OCI-LY1 (cell line): ENCODE results near the gene VMA21.

Experiments used
- CTCF ChIP-seq: fragments of 200-600 bp; sonication (generic), shearing (Covaris generic); IDR thresholded peaks from 2 replicates; pipeline ENCODE4 v1.5.1; 2017; ENCODE audit warnings: mild to moderate bottlenecking, antibody characterized with exemption, low read length, moderate library complexity, mixed read lengths
- EZH2 ChIP-seq: fragments of 200-600 bp; sonication (generic), shearing (Covaris generic); IDR thresholded peaks from 2 replicates; pipeline ENCODE4 v1.8.0; 2017; ENCODE audit warnings: borderline replicate concordance, mixed run types, mild to moderate bottlenecking, antibody characterized with exemption, low read length, moderate library complexity, mixed read lengths

GRCh38 chrX:151396042-151396824 is 773 bp upstream of the VMA21 start:
- TF ChIP-seq CTCF (no peak), EZH2 (no peak)
